SK-N-SH treated with all-trans-retinoic acid at 6 μM for 48 hours (cell line): ENCODE measurements around the gene STEAP4.

Source experiments
- ARNTL ChIP-seq: fragments of 450-650 bp; formaldehyde crosslinking; IDR thresholded peaks from 2 replicates; pipeline ENCODE4 v1.5.0; 2020; ENCODE audit warnings: low read depth, mild to moderate bottlenecking, moderate library complexity, borderline replicate concordance
- CSDC2 ChIP-seq: fragments of 250-450 bp; sonication (Bioruptor Pico); IDR thresholded peaks from 2 replicates; pipeline ENCODE4 v1.5.0; 2020; ENCODE audit warnings: mild to moderate bottlenecking, moderate library complexity
- ESRRG ChIP-seq: fragments of 250-450 bp; sonication (Bioruptor Pico); IDR thresholded peaks from 2 replicates; pipeline ENCODE4 v1.6.1; 2021; ENCODE audit warnings: mild to moderate bottlenecking
- GLIS3 ChIP-seq: fragments of 250-450 bp; sonication (Bioruptor Pico); IDR thresholded peaks from 2 replicates; pipeline ENCODE4 v1.5.0; 2020; ENCODE audit warnings: mild to moderate bottlenecking, moderate library complexity
- OSR1 ChIP-seq: fragments of 250-450 bp; sonication (Bioruptor Pico); IDR thresholded peaks from 2 replicates; pipeline ENCODE4 v1.8.0; 2022; ENCODE audit warnings: moderate library complexity, mild to moderate bottlenecking, inconsistent platforms
- PPARA ChIP-seq: fragments of 250-450 bp; sonication (Bioruptor Pico); IDR thresholded peaks from 2 replicates; pipeline ENCODE4 v1.5.0; 2020; ENCODE audit warnings: mild to moderate bottlenecking, borderline replicate concordance
- RARB ChIP-seq: fragments of 250-450 bp; sonication (Bioruptor Pico); IDR thresholded peaks from 2 replicates; pipeline ENCODE4 v1.8.0; 2021; ENCODE audit warnings: mild to moderate bottlenecking, moderate library complexity
- SNAI2 ChIP-seq: fragments of 250-450 bp; sonication (Bioruptor Pico); IDR thresholded peaks from 2 replicates; pipeline ENCODE4 v1.5.0; 2020; ENCODE audit warnings: mild to moderate bottlenecking, moderate library complexity
- ZNF565 ChIP-seq: fragments of 450-650 bp; formaldehyde crosslinking; conservative IDR thresholded peaks from 2 replicates; pipeline ENCODE4 v1.5.0; 2020; ENCODE audit warnings: low read depth, mild to moderate bottlenecking, moderate library complexity
- TF ChIP-seq, protein P1 (sequence below): fragments of 250-450 bp; sonication (Bioruptor Pico); IDR thresholded peaks from 2 replicates; pipeline ENCODE4 v1.8.0; 2020; ENCODE audit warnings: mild to moderate bottlenecking, moderate library complexity, borderline replicate concordance
- TF ChIP-seq, protein P2 (sequence below): fragments of 250-450 bp; sonication (Bioruptor Pico); IDR thresholded peaks from 2 replicates; pipeline ENCODE4 v1.5.1; 2021; ENCODE audit warnings: mild to moderate bottlenecking, moderate library complexity

DNA sequence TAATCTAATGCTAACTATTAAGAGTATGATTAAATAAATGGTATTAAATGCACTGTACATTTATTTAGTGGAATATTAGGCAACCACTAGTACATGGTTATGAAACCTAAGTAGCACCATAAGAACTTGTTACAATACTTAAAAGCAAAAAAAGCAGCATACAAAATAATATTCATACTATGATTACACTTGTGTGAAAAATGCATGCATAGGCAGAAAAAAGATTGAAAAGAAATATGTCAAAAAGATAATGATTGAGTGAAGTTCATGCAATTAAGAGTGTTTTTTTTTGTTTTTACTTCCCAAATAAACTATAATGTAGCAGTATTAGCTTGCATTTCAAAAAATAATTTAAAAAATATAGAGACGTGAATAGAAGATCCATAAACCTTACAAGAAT, 66.8 kb downstream of the STEAP4 start:
- TF ChIP-seq, protein P1, sequence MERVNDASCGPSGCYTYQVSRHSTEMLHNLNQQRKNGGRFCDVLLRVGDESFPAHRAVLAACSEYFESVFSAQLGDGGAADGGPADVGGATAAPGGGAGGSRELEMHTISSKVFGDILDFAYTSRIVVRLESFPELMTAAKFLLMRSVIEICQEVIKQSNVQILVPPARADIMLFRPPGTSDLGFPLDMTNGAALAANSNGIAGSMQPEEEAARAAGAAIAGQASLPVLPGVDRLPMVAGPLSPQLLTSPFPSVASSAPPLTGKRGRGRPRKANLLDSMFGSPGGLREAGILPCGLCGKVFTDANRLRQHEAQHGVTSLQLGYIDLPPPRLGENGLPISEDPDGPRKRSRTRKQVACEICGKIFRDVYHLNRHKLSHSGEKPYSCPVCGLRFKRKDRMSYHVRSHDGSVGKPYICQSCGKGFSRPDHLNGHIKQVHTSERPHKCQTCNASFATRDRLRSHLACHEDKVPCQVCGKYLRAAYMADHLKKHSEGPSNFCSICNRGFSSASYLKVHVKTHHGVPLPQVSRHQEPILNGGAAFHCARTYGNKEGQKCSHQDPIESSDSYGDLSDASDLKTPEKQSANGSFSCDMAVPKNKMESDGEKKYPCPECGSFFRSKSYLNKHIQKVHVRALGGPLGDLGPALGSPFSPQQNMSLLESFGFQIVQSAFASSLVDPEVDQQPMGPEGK (CRISPR knock-in tag) = no peak
- no peak for TF ChIP-seq ARNTL (CRISPR knock-in tag)
- no peak for TF ChIP-seq RARB (CRISPR knock-in tag)
- no peak for TF ChIP-seq GLIS3
- no peak for TF ChIP-seq OSR1
- no peak for TF ChIP-seq SNAI2
- no peak for TF ChIP-seq CSDC2 (CRISPR knock-in tag)
- TF ChIP-seq ESRRG (CRISPR knock-in tag) = no peak
- TF ChIP-seq, protein P2, sequence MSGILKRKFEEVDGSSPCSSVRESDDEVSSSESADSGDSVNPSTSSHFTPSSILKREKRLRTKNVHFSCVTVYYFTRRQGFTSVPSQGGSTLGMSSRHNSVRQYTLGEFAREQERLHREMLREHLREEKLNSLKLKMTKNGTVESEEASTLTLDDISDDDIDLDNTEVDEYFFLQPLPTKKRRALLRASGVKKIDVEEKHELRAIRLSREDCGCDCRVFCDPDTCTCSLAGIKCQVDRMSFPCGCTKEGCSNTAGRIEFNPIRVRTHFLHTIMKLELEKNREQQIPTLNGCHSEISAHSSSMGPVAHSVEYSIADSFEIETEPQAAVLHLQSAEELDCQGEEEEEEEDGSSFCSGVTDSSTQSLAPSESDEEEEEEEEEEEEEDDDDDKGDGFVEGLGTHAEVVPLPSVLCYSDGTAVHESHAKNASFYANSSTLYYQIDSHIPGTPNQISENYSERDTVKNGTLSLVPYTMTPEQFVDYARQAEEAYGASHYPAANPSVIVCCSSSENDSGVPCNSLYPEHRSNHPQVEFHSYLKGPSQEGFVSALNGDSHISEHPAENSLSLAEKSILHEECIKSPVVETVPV (CRISPR knock-in tag) = no peak
- no peak for TF ChIP-seq PPARA (CRISPR knock-in tag)
- no peak for TF ChIP-seq ZNF565 (CRISPR knock-in tag)
